ENCODE results near the gene IL17F.

IL17F gene

DNA sequence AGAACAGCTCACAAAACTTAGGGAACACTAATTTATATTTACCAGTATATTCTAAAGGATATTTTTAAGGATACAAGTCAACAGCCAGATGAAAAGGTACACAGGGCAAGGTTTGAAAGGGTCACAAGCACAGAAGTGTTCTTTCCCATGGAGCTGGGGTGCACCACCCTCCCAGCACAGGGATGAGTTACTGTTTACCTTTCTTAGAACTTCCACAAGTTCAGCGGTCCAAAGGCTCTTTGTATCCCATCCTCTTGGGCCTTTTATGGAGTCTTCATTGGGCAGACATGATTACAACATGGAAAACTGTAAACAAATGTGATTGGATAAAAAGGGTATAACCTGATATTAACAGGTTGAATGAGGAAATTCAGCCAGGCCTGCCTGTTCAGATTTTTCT, 1.1 kb upstream of the IL17F start:
- Histone ChIP-seq H3K27ac (ENCODE audit: low read length) (no peak overlapping the region), H3K9me3 (ENCODE audit: control insufficient read depth, insufficient read depth, low read length) (no peaks in the 10 kb centered on the region), H3K4me1 (ENCODE audit: control insufficient read depth, insufficient read depth, low read length) (no peaks in the 10 kb centered on the region), H3K4me3 (ENCODE audit: low read length) (no peak overlapping the region), H3K36me3 (ENCODE audit: control insufficient read depth, insufficient read depth, low read length) (no peaks in the 10 kb centered on the region), H3K27me3 (ENCODE audit: control insufficient read depth, insufficient read depth, low read length) (no peaks in the 10 kb centered on the region)
- no CpG with 5 or more reads among the region's 1 CpG for WGBS (ENCODE audit: insufficient coverage, insufficient read length)
- DNase-seq (ENCODE audit: low read depth, low spot score), result no peak

DNA sequence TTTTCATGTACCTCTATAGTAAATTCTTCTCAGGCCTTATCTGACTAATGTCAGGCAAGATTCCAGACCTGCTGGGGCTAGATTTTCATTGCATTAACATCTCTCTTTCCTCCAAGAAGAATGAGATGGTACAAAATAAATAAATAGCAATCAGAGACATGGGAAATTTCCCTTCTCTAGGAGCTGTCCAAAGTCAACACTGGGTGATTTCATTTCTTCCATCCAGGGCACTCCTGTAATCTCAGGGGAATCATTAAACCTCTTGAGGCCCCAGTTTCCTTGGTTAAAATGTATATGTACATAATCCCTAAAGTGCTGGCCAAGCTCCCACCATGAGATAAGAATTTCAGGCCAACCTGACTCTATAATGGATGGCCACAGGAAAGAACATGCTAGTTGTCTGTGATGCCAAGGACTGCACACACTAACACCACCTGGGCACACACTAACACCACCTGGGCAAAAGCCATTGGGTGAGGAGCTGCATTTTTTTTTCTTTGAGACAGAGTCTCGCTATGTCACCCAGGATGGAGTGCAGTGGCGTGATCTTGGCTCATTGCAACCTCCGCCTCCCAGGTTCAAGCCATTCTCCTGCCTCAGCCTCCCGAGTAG, 912 bp downstream of the IL17F start:
- H3K36me3 ChIP-seq (ENCODE audit: control insufficient read depth, insufficient read depth, low read length), result no peaks in the 10 kb centered on the region
- WGBS (ENCODE audit: insufficient coverage, insufficient read length), result no CpG with 5 or more reads among the region's 4 CpGs
- no peak overlapping the region for H3K27ac ChIP-seq (ENCODE audit: low read length)
- DNase-seq (ENCODE audit: low read depth, low spot score), result no peak
- H3K27me3 ChIP-seq (ENCODE audit: control insufficient read depth, insufficient read depth, low read length), result no peaks in the 10 kb centered on the region
- H3K4me1 ChIP-seq (ENCODE audit: control insufficient read depth, insufficient read depth, low read length), result no peaks in the 10 kb centered on the region
- H3K4me3 ChIP-seq (ENCODE audit: low read length), result no peak overlapping the region
- H3K9me3 ChIP-seq (ENCODE audit: control insufficient read depth, insufficient read depth, low read length), result no peaks in the 10 kb centered on the region

DNA sequence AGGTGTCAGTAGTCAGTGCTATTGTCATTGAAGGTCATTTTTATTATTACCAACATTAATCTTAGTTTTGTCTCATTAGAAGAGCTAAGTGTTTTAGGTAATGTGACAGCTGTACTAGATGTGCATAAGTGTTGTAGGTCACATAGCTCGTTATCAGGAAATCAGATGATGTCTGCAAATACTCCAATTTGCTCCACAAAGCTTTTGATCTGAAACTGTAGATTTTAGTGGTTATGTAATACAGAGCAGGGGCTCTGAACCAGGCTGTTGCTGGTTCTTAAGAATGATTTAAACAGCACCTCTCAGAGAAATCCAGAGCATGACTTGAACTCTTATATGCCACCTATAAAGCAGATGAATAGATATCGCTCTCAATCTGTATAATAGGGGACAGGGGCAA, 2.5 kb downstream of the IL17F start:
- Histone ChIP-seq H3K27me3 (ENCODE audit: control insufficient read depth, insufficient read depth, low read length) (no peaks in the 10 kb centered on the region), H3K4me3 (ENCODE audit: low read length) (no peak overlapping the region), H3K36me3 (ENCODE audit: control insufficient read depth, insufficient read depth, low read length) (no peaks in the 10 kb centered on the region), H3K4me1 (ENCODE audit: control insufficient read depth, insufficient read depth, low read length) (no peaks in the 10 kb centered on the region), H3K27ac (ENCODE audit: low read length) (no peak overlapping the region), H3K9me3 (ENCODE audit: control insufficient read depth, insufficient read depth, low read length) (no peaks in the 10 kb centered on the region)
- no CpG with 5 or more reads among the region's 2 CpGs for WGBS (ENCODE audit: insufficient coverage, insufficient read length)
- DNase-seq (ENCODE audit: low read depth, low spot score), result no peak

DNA sequence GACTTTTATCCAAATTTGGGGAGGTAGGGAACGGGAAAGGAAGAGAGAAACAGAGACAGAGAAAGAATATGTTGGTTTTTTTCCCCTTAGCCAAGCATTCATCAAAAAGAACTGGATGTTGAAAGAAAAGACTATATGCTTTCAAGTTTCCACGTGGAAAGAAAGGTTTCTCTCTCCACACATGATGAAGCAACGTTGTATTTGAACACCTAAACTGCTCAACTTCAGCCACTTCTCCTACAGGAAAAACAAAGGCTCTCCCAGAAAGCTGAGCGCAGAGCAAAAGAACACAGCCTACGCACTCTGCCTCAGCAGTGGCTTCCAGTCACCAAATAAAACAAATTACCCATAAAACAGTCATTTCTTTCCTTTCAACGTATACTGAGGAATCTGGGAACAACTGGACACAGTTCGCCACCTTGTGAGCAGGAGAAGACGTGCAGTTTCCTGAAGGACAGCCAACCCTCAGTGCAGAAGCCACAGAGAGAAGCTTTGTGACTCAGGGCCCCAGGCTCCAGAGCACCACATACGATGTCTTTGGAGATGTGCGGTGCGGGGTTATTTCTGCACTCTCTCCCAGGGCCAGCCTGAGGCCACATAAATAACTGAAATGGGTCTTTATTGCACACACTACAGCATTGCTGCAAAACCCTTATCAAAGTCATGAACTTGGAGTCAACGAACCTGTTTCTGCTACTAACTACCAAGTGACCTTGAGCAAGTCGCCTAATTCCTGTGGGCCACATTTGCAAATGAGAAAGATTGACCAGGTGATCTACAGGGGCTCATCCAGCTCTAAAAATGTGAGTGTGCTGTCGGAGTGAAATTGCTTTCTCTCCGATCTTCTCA, 10.1 kb downstream of the IL17F start:
- Histone ChIP-seq H3K36me3 (ENCODE audit: control insufficient read depth, insufficient read depth, low read length) (no peaks in the 10 kb centered on the region), H3K9me3 (ENCODE audit: control insufficient read depth, insufficient read depth, low read length) (no peaks in the 10 kb centered on the region), H3K27ac (ENCODE audit: low read length) (no peak overlapping the region), H3K27me3 (ENCODE audit: control insufficient read depth, insufficient read depth, low read length) (no peaks in the 10 kb centered on the region), H3K4me3 (ENCODE audit: low read length) (no peak overlapping the region), H3K4me1 (ENCODE audit: control insufficient read depth, insufficient read depth, low read length) (no peaks in the 10 kb centered on the region)
- no CpG with 5 or more reads among the region's 15 CpGs for WGBS (ENCODE audit: insufficient coverage, insufficient read length)
- peak; percentile 47 for DNase-seq (ENCODE audit: low read depth, low spot score)

DNA sequence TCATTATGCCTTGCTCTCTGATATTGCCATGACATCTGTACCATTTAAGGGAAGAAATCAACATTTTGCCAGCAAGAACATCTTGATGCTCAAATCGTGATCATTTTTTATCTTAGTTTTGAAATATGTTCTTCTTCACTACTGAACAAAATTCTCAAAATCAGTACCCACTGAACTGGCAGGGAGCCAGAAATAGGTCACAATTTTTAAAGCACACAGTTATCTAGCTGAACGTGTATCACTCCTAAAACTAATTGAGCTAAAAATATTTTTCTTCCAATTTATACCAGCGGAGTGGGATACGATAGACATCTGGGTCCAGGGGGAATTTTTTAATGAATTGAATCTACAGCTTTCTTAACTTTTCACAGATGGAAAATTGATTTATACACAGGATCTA, 11.3 kb downstream of the IL17F start:
- no peaks in the 10 kb centered on the region for H3K4me1 ChIP-seq (ENCODE audit: control insufficient read depth, insufficient read depth, low read length)
- H3K27ac ChIP-seq (ENCODE audit: low read length), result no peak overlapping the region
- no peaks in the 10 kb centered on the region for H3K9me3 ChIP-seq (ENCODE audit: control insufficient read depth, insufficient read depth, low read length)
- H3K36me3 ChIP-seq (ENCODE audit: control insufficient read depth, insufficient read depth, low read length), result no peaks in the 10 kb centered on the region
- DNase-seq (ENCODE audit: low read depth, low spot score), result no peak
- H3K27me3 ChIP-seq (ENCODE audit: control insufficient read depth, insufficient read depth, low read length), result no peaks in the 10 kb centered on the region
- H3K4me3 ChIP-seq (ENCODE audit: low read length), result no peak overlapping the region
- WGBS (ENCODE audit: insufficient coverage, insufficient read length), result no CpG with 5 or more reads among the region's 4 CpGs

DNA sequence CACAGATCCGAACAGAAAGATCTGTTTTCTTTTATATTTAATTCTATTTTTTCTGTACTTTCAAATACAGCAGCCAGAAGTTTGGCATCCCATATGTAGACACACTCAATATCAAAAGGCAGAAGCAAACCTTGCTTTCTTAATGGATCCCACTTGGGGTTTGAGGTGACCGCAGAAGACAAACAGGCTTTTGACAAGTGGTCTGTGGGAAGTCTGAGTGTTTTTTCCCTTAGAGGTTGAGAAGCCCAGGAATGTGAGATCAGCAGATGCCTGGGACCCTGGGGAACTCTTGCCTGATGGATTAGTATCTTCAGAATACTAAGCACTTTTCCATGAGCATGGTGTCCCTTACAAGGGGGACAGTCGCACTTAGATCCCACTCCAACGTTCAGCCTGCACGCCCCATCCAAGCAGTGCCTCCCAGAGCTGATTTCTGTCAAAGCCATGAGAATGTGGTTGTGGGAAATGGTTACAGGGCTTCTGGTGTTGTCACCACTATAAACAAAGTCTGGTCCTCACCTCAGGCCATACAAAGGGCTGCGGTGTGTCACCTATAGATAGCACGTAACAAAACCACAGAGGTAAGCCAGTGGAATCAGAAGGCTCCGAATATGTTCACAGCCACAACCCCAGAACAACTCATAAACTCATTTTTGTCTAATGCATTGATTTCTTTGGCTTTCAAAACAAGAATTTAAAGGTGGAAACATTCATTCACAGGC, 12.7 kb downstream of the IL17F start:
- 100% methylated on average over 1 of the region's 8 CpGs for WGBS (ENCODE audit: insufficient coverage, insufficient read length)
- no peak overlapping the region for H3K27ac ChIP-seq (ENCODE audit: low read length)
- no peaks in the 10 kb centered on the region for H3K27me3 ChIP-seq (ENCODE audit: control insufficient read depth, insufficient read depth, low read length)
- no peak for DNase-seq (ENCODE audit: low read depth, low spot score)
- H3K4me1 ChIP-seq (ENCODE audit: control insufficient read depth, insufficient read depth, low read length), result no peaks in the 10 kb centered on the region
- H3K36me3 ChIP-seq (ENCODE audit: control insufficient read depth, insufficient read depth, low read length), result no peaks in the 10 kb centered on the region
- no peak overlapping the region for H3K4me3 ChIP-seq (ENCODE audit: low read length)
- no peaks in the 10 kb centered on the region for H3K9me3 ChIP-seq (ENCODE audit: control insufficient read depth, insufficient read depth, low read length)

DNA sequence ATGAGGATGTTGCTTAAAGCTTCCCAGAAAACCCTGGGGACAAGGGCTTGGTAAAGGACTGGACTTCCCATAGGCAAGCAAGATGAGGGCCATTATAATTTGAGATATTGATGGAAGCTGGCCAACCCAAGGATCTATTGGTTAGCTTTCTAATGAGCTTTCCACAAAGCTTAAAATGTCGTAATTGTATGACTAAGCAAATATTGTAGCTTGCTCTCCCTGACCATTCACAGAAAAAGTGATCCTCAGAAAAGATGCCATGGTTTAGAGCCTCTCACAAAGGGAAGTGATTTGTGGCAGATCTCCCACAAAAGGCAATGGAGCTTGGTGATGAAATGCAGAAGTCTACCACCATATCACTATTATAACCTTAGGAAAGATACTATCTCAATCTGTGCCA, 13.6 kb downstream of the IL17F start:
- Histone ChIP-seq H3K27me3 (ENCODE audit: control insufficient read depth, insufficient read depth, low read length) (no peaks in the 10 kb centered on the region), H3K4me1 (ENCODE audit: control insufficient read depth, insufficient read depth, low read length) (no peaks in the 10 kb centered on the region), H3K4me3 (ENCODE audit: low read length) (no peak overlapping the region), H3K27ac (ENCODE audit: low read length) (no peak overlapping the region), H3K9me3 (ENCODE audit: control insufficient read depth, insufficient read depth, low read length) (no peaks in the 10 kb centered on the region), H3K36me3 (ENCODE audit: control insufficient read depth, insufficient read depth, low read length) (no peaks in the 10 kb centered on the region)
- no CpG with 5 or more reads among the region's 1 CpG for WGBS (ENCODE audit: insufficient coverage, insufficient read length)
- DNase-seq (ENCODE audit: low read depth, low spot score), result no peak

DNA sequence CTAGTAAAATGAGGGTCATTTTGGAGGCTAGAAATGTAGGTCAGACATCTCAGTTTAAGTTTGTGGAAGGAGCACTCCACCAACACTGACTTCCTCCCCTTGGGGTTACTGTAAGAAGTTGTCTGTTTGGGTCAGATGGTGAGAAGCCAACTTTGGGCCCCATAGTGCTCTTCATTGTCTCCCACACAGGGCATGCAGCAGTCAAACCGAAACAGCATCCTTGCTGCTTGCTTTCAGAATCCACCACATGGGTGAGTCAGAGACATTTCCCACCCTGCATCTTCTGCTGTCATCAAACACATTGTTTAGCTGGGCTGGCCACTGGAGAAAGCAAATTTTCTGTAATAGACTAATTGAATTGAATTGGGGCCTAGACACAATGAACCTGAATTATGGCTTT, 16.8 kb downstream of the IL17F start:
- WGBS (ENCODE audit: insufficient coverage, insufficient read length), result no CpG with 5 or more reads among the region's 1 CpG
- H3K9me3 ChIP-seq (ENCODE audit: control insufficient read depth, insufficient read depth, low read length), result no peaks in the 10 kb centered on the region
- no peak overlapping the region for H3K4me3 ChIP-seq (ENCODE audit: low read length)
- no peaks in the 10 kb centered on the region for H3K36me3 ChIP-seq (ENCODE audit: control insufficient read depth, insufficient read depth, low read length)
- H3K27ac ChIP-seq (ENCODE audit: low read length), result no peak overlapping the region
- H3K4me1 ChIP-seq (ENCODE audit: control insufficient read depth, insufficient read depth, low read length), result no peaks in the 10 kb centered on the region
- H3K27me3 ChIP-seq (ENCODE audit: control insufficient read depth, insufficient read depth, low read length), result no peaks in the 10 kb centered on the region
- no peak for DNase-seq (ENCODE audit: low read depth, low spot score)

DNA sequence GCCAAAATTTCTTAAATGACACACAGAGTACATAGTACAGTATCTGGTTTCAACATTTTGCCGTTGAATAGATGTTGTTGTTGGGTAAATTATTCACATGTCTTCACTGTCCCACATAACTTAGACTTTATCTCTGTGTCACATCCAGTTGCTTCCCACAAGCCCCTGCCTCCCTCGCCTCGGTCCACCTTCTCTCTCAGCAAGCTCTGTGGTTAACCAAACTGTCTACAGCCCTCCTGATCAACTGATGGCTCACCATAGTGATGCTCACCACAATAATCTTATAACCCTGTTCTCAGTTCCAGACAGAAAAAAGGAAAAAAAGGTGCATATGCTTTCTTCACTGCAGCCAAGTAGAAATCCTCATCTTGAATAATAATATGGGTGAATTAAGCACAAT, 23.0 kb downstream of the IL17F start:
- no CpG with 5 or more reads among the region's 3 CpGs for WGBS (ENCODE audit: insufficient coverage, insufficient read length)
- no peak for DNase-seq (ENCODE audit: low read depth, low spot score)
- Histone ChIP-seq H3K36me3 (ENCODE audit: control insufficient read depth, insufficient read depth, low read length) (no peaks in the 10 kb centered on the region), H3K4me1 (ENCODE audit: control insufficient read depth, insufficient read depth, low read length) (no peaks in the 10 kb centered on the region), H3K9me3 (ENCODE audit: control insufficient read depth, insufficient read depth, low read length) (no peaks in the 10 kb centered on the region), H3K4me3 (ENCODE audit: low read length) (no peak overlapping the region), H3K27me3 (ENCODE audit: control insufficient read depth, insufficient read depth, low read length) (no peaks in the 10 kb centered on the region), H3K27ac (ENCODE audit: low read length) (no peak overlapping the region)

DNA sequence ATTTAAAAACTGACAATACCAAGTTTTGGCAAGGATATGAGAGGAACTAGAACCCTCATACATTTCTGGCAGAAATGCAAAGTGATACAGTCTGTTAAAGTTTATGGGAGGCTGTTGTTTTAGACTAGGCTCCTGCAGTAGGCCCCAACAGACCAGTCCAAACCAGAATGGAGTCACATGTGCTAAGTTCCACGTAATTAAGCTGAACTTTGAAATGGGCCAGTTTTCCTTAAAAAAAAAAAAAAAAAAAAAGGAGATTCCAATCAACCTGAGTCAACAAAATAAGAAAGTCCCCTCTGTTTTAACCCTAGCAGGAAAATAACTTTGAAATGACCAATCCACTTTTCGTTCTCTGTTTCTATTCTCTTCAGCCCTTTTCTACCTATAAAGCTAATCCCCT, 26.5 kb downstream of the IL17F start:
- H3K36me3 ChIP-seq (ENCODE audit: control insufficient read depth, insufficient read depth, low read length), result no peaks in the 10 kb centered on the region
- no peak for DNase-seq (ENCODE audit: low read depth, low spot score)
- no peaks in the 10 kb centered on the region for H3K4me1 ChIP-seq (ENCODE audit: control insufficient read depth, insufficient read depth, low read length)
- WGBS (ENCODE audit: insufficient coverage, insufficient read length), result no CpG with 5 or more reads among the region's 2 CpGs
- H3K4me3 ChIP-seq (ENCODE audit: low read length), result no peak overlapping the region
- no peaks in the 10 kb centered on the region for H3K9me3 ChIP-seq (ENCODE audit: control insufficient read depth, insufficient read depth, low read length)
- H3K27ac ChIP-seq (ENCODE audit: low read length), result no peak overlapping the region
- no peaks in the 10 kb centered on the region for H3K27me3 ChIP-seq (ENCODE audit: control insufficient read depth, insufficient read depth, low read length)
